ENCODE results near the gene NPAT.
"Not testable (repeated sequence)": the region's sequence is repeated elsewhere in the genome, so short reads cannot be mapped to it uniquely, and the experiment has no call there.

NPAT gene

GRCh38 chr11:108218912-108219783 lies 3.3 kb downstream of the NPAT start:
- DNase-seq: no peak

GRCh38 chr11:108218455-108218854 lies 4.0 kb downstream of the NPAT start:
- DNase-seq: no peak

GRCh38 chr11:108216988-108217387 lies 5.5 kb downstream of the NPAT start:
- DNase-seq: peak in 1 of 6 experiments; percentile 10

GRCh38 chr11:108213784-108214183 lies 8.7 kb downstream of the NPAT start:
- no peak for DNase-seq

GRCh38 chr11:108210441-108210840 lies 12.0 kb downstream of the NPAT start:
- no peak for DNase-seq

- no peak for DNase-seq
Measured at GRCh38 chr11:108207683-108208060, 14.8 kb downstream of the NPAT start.

- DNase-seq: no peak
Measured at GRCh38 chr11:108206969-108207682, 15.3 kb downstream of the NPAT start.

- no peak for DNase-seq
Measured at GRCh38 chr11:108206171-108206570, 16.3 kb downstream of the NPAT start.

- DNase-seq: no peak
Measured at GRCh38 chr11:108204929-108205499, 17.4 kb downstream of the NPAT start.

GRCh38 chr11:108204376-108204775 lies 18.1 kb downstream of the NPAT start:
- DNase-seq: no peak

GRCh38 chr11:108203075-108203474 lies 19.4 kb downstream of the NPAT start:
- DNase-seq: no peak

- peak in 1 of 6 experiments; percentile 3 for DNase-seq
Measured at GRCh38 chr11:108199446-108200321, 22.8 kb downstream of the NPAT start.

- DNase-seq: no peak
Measured at GRCh38 chr11:108198833-108199232, 23.6 kb downstream of the NPAT start.

- DNase-seq: peak in 1 of 6 experiments; percentile 1
Measured at GRCh38 chr11:108197351-108197750, 25.1 kb downstream of the NPAT start.

- DNase-seq: no peak
Measured at GRCh38 chr11:108196901-108197300, 25.5 kb downstream of the NPAT start.

- no peak for DNase-seq
Measured at GRCh38 chr11:108193725-108194124, 28.7 kb downstream of the NPAT start.

GRCh38 chr11:108177570-108177969 lies 44.9 kb downstream of the NPAT start:
- DNase-seq: no peak

GRCh38 chr11:108170184-108170583 lies 52.3 kb downstream of the NPAT start:
- DNase-seq: no peak

GRCh38 chr11:108167624-108168023 lies 54.8 kb downstream of the NPAT start:
- DNase-seq: no peak

GRCh38 chr11:108162878-108163277 lies 59.6 kb downstream of the NPAT start:
- DNase-seq: not testable (repeated sequence)

- DNase-seq: no peak
Measured at GRCh38 chr11:108160970-108161566, 61.4 kb downstream of the NPAT start.

- no peak for DNase-seq
Measured at GRCh38 chr11:108154591-108154990, 67.8 kb downstream of the NPAT start.

Measured in stimulated activated naive CD4-positive, alpha-beta T cell (primary cell).